Activated T-cell treated with anti-CD3 and anti-CD28 coated beads for 1 hour (primary cell): Measurements from ENCODE around the gene HLA-DQA2.
"Not testable (repeated sequence)": the region's sequence is repeated elsewhere in the genome, so short reads cannot be mapped to it uniquely, and the experiment has no call there.

Experiments
- DNase-seq: peaks from one replicate; pipeline ENCODE4 v3.0.0-alpha.2; 2020; ENCODE audit warnings: low read depth

Gene HLA-DQA2

GRCh38 chr6:32779036-32779435 lies 37.8 kb downstream of the HLA-DQA2 start:
- no peak for DNase-seq

DNA sequence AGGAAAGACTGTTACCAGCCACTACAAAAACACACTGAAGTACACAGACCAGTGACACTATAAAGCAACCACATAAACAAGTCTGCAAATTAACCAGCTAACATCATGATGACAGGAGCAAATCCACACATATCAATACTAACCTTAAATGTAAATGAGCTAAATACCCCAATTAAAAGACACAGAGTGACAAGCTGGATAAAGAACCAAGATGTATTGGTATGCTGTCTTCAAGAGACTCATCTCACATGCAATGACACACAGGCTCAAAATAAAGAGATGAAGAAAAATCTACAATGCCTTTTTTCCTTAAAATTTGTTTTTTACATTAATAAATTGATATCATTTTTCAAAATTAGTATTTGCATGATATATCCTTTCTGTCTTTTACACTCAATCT lies 41.7 kb downstream of the HLA-DQA2 start:
- not testable (repeated sequence) for DNase-seq

DNA sequence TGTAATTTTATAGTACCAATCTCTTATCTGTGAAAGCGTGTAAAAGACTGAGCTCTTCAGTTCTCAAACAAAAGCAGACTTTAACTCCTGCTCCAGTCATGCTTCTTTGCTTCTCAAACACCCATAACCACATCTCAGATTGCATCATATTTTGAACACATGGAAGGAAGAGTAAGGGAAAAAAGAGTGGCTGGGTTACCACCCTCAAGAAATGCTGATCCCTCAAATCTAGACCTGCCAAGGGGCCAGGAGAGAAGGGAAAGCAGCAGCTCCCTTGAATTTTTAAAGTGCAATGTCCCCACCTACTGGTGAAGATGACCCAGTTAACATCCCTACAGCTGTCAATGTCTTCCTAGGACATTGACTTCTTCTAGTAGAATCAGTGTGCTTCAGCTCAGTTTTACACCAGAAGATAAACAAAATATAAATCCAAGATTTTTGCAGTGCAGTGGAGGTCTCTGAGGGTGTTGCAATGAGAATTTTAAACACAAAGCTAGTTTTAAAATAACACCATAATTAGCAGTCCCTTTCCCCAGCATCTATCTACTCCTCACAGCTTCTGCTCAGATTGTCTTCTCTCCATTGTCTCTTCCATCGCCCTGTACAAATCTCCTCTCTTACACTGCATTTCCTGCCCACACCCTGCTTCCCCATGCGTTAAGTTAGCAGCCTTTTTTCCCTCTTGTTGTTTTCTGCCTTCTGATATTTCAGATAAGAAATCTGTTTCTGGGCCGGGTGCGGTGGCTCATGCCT lies 44.8 kb downstream of the HLA-DQA2 start:
- no peak for DNase-seq

DNA sequence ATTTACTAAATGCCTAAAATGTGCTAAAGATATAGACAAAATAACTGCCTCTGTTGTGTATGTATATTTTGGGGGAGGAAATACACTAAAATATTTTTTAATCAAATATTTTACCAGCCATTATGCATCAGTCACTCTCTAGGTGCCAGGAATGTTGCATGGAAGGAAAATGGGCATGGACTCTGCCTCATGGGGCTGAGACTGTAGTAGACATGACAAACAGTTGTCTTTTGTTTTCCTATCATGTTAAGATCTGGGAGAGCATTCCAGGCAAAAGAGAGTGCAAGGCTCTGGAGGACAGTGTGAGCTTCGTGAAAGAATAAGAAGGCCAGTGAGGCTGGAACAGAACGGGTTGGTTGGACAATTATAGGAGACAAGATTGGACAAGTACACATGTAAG lies 49.1 kb downstream of the HLA-DQA2 start:
- DNase-seq = no peak

- no peak for DNase-seq
Measured at GRCh38 chr6:32792901-32793435, 51.8 kb downstream of the HLA-DQA2 start.

GRCh38 chr6:32794510-32794909 lies 53.3 kb downstream of the HLA-DQA2 start:
- DNase-seq = no peak
